HUES64 (cell line): Measurements from ENCODE around the gene CCDC74B.
"Not testable (repeated sequence)": the region's sequence is repeated elsewhere in the genome, so short reads cannot be mapped to it uniquely, and the experiment has no call there.

Experiments used
- H3K27ac ChIP-seq: 2 replicates; pipeline ENCODE4 v1.7.0; 2013; ENCODE audit warnings: low read depth, low read length, inconsistent platforms
- H3K27me3 ChIP-seq: 2 replicates; pipeline ENCODE4 v1.6.1; 2013; ENCODE audit warnings: mild to moderate bottlenecking, low read length; ENCODE audit not compliant: insufficient read depth
- H3K36me3 ChIP-seq: 2 replicates; pipeline ENCODE4 v1.6.1; 2013; ENCODE audit warnings: mild to moderate bottlenecking, low read length; ENCODE audit not compliant: insufficient read depth
- H3K4me1 ChIP-seq: 2 replicates; pipeline ENCODE4 v1.6.1; 2013; ENCODE audit warnings: mild to moderate bottlenecking, low read length, moderate library complexity; ENCODE audit not compliant: insufficient read depth
- H3K4me3 ChIP-seq: 2 replicates; pipeline ENCODE4 v1.5.1; 2013; ENCODE audit warnings: mild to moderate bottlenecking, low read length, moderate library complexity
- H3K9ac ChIP-seq: 2 replicates; pipeline ENCODE4 v1.6.1; 2013; ENCODE audit warnings: mild to moderate bottlenecking, low read depth, low read length
- H3K9me3 ChIP-seq: 2 replicates; pipeline ENCODE4 v1.6.1; 2013; ENCODE audit warnings: low read depth, low read length; ENCODE audit not compliant: insufficient read depth
- WGBS: fragments of 150-250, 120-280 bp; methylation state at CpG from one replicate; pipeline ENCODE4 v1.1.7; 2013; ENCODE audit warnings: missing lambda C conversion rate; 5-methylcytosine and 5-hydroxymethylcytosine counted together

Gene CCDC74B

GRCh38 chr2:130142396-130143265 is 2.3 kb downstream of the CCDC74B start:
- H3K27me3 ChIP-seq, H3K9ac ChIP-seq, H3K4me3 ChIP-seq, H3K4me1 ChIP-seq, H3K9me3 ChIP-seq, H3K27ac ChIP-seq, H3K36me3 ChIP-seq: not testable (repeated sequence)
- WGBS = 94% methylated on average over 11 of the region's 13 CpGs

DNA sequence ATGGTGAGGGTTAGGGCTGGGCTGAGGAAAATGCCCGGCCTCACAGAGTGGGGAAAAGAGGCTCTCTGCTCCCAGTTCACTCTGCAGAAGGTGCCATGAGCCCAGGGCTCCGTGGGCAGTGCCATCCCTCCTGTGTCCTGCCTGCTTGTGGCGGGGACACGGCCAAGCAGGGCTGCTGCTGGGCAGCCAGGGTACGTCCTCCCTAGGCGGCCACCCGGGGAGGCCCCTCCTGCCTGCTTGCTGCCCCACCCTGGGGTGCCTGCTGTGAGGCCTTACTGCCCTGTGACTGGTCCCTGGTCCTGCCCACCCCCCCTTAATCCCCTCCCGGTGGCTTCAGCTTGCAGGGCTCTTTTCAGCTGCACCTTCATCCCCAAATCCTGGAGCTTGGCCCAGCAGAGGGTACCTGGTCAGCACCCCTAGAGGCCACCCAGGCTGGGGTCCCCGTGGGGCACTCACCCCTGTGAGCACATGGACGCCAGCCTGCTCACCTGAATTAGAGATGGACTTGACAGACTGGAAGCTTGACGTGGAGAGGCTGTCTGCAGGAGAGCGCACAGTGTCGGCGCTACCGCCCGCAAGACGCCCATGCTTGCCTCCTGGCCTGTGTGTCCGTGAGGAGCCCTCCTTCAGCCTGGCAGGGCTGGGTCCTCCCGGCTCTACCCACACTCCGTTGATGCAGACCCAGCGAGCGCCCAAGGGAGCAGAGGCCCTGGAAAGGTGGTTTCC is 3.1 kb downstream of the CCDC74B start:
- not testable (repeated sequence) for H3K4me1 ChIP-seq, H3K9me3 ChIP-seq

GRCh38 chr2:130141002-130141401 is 3.9 kb downstream of the CCDC74B start:
- WGBS = 86% methylated on average over 1 of the region's 6 CpGs
- H3K9me3 ChIP-seq, H3K4me3 ChIP-seq, H3K4me1 ChIP-seq, H3K9ac ChIP-seq, H3K36me3 ChIP-seq, H3K27me3 ChIP-seq, H3K27ac ChIP-seq: not testable (repeated sequence)

More for the DNA sequence above, 3.1 kb downstream of the CCDC74B start:
- H3K27ac ChIP-seq, H3K36me3 ChIP-seq, H3K27me3 ChIP-seq, H3K4me3 ChIP-seq, H3K9ac ChIP-seq: not testable (repeated sequence)
- 92% methylated on average over 13 of the region's 22 CpGs for WGBS

- H3K4me3 ChIP-seq, H3K27ac ChIP-seq, H3K36me3 ChIP-seq, H3K9me3 ChIP-seq, H3K27me3 ChIP-seq, H3K4me1 ChIP-seq, H3K9ac ChIP-seq: not testable (repeated sequence)
- 93% methylated on average over 7 of the region's 7 CpGs for WGBS
These were observed 4.4 kb downstream of the CCDC74B start for GRCh38 chr2:130140516-130140915.

DNA sequence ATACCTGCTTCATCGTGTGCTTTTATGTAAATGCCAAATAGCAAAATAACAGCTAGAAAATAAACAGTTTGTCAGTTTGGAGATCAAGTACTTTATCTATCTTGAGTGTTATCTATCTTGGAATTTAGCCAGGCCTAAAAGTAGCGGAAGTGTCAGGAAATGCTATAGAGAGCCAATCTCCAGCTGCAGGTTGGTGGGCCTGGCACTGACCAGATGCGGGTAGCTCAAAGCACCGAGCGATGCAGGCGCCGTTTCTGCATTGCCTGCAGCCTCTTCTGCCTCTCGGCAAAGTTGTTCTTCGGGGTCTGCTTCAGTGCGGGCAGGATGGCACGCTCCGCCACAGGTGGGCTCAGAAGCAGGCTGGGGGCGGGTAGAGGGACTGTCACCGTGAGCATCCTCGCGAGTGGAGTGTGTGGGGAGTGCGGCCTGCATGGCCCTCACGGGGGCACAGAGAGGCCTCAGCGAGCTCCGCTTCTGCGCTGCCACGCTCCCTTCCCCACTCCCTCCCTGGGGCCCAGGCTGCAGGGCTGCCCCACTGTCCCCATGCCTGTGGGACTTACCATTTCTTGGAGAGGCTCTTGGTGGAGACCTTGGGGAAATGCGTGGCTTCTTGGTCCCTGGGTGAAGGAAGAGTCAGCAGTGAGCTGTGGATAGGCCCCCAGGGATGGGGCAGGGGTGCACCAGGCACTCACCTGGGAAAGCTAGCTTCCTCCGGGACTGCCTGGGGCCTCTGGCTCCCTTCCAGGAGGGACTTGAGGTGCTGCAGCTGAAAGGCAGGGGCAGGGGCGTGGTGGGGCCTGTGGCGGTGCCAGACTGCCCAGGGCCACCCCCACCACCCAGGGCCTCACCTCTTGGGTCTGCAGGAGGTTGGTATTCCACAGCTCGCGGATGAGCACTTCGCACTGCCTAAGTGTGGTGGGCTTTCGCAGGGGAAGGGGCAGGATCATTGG is 5.3 kb downstream of the CCDC74B start:
- 93% methylated on average over 25 of the region's 30 CpGs for WGBS
- not testable (repeated sequence) for H3K9me3 ChIP-seq, H3K27me3 ChIP-seq, H3K36me3 ChIP-seq, H3K4me3 ChIP-seq, H3K4me1 ChIP-seq, H3K27ac ChIP-seq, H3K9ac ChIP-seq

GRCh38 chr2:130138841-130139251 is 6.1 kb downstream of the CCDC74B start:
- not testable (repeated sequence) for H3K4me1 ChIP-seq, H3K9ac ChIP-seq, H3K9me3 ChIP-seq, H3K27me3 ChIP-seq, H3K27ac ChIP-seq, H3K36me3 ChIP-seq, H3K4me3 ChIP-seq
- 92% methylated on average over 13 of the region's 15 CpGs for WGBS

DNA sequence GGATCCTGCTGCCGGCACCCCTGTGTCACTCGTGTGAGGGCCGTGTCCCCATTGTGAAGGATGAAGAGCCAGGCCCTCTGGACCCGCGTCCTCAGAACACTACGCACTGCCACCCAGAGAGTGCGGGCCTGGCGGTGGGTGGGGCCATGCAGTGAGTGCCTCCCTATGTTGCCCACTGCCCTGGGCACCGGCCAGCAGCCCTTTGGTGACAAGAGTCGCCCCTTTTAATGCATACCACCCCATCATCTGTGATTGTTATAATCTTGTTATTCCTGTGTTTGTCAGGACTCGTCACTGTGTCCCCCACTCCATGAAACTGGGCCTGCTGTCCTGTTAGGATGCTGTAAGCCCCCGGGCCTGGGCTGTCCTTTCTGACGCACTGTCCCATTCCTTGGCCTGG is 6.6 kb downstream of the CCDC74B start:
- H3K9ac ChIP-seq, H3K4me3 ChIP-seq, H3K4me1 ChIP-seq, H3K27me3 ChIP-seq, H3K36me3 ChIP-seq, H3K27ac ChIP-seq, H3K9me3 ChIP-seq: not testable (repeated sequence)
- WGBS = 87% methylated on average over 11 of the region's 13 CpGs

DNA sequence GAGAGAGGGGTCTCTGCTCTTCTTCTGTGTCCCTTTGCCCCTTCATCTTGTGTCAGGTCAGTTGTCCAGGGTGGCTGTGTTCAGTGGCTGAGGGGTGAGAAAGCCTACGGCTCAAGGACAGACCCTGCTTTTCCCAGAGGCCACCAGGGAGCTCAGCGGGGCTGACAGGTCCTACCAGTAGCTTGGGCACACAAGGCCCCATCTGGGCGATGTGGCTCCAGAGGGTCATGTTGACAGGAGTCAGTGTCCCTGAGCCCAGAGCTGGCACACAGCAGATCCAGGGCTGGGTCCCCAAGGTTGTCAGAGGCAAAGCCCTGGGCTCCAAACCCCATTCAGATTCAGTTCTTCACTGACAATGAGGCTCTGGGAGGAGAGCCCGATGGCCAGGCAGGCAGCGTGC is 7.8 kb downstream of the CCDC74B start:
- not testable (repeated sequence) for H3K9ac ChIP-seq, H3K4me3 ChIP-seq, H3K27me3 ChIP-seq, H3K27ac ChIP-seq, H3K9me3 ChIP-seq, H3K4me1 ChIP-seq, H3K36me3 ChIP-seq
- 85% methylated on average over 4 of the region's 5 CpGs for WGBS

GRCh38 chr2:130136546-130136945 is 8.4 kb downstream of the CCDC74B start:
- not testable (repeated sequence) for H3K27me3 ChIP-seq, H3K9ac ChIP-seq, H3K27ac ChIP-seq, H3K4me1 ChIP-seq, H3K9me3 ChIP-seq, H3K36me3 ChIP-seq, H3K4me3 ChIP-seq
- WGBS = 92% methylated on average over 8 of the region's 10 CpGs

- no peaks in the 10 kb centered on the region for H3K27me3 ChIP-seq
- H3K27ac ChIP-seq = no peak overlapping the region
- H3K4me3 ChIP-seq = no peak overlapping the region
- no peaks in the 10 kb centered on the region for H3K36me3 ChIP-seq
- no peak overlapping the region for H3K9ac ChIP-seq
- 96% methylated on average over 15 of the region's 15 CpGs for WGBS
- no peaks in the 10 kb centered on the region for H3K9me3 ChIP-seq
- no peaks in the 10 kb centered on the region for H3K4me1 ChIP-seq
These were observed 9.0 kb downstream of the CCDC74B start for GRCh38 chr2:130135692-130136541.
